Gastroesophageal sphincter (tissue), 3 donors: ENCODE results near the gene PTK7.

Experiments used
- CTCF ChIP-seq, 4 experiments: fragments of 200-600 bp in 2 of 4; fragments of 450-650 bp in 2 of 4; sonication (generic) in 1 of 4; IDR thresholded peaks; one replicate each; pipeline ENCODE4 v1.5.1; 2017 to 2019; ENCODE audit warnings: antibody characterized with exemption in 4 of 4, mild to moderate bottlenecking in 2 of 4, moderate library complexity in 2 of 4
- EP300 ChIP-seq: sonication (generic); formaldehyde crosslinking; IDR thresholded peaks from one replicate; pipeline ENCODE4 v1.6.1; 2017; ENCODE audit warnings: antibody characterized with exemption, mild to moderate bottlenecking
- POLR2A ChIP-seq, 2 donors: fragments of 450-650 bp; IDR thresholded peaks; one replicate each; pipeline ENCODE4 v1.6.1; 2017; ENCODE audit warnings: antibody characterized with exemption in 2 of 2, mild to moderate bottlenecking in 2 of 2, moderate library complexity in 1 of 2
- POLR2AphosphoS5 ChIP-seq: sonication (generic); formaldehyde crosslinking; IDR thresholded peaks from one replicate; pipeline ENCODE4 v1.6.1; 2017; ENCODE audit warnings: antibody characterized with exemption

GRCh38 chr6:43124481-43124880 is 48.4 kb downstream of the PTK7 start:
- TF ChIP-seq CTCF (IDR thresholded peaks at IDR 0.05) = no peak
- TF ChIP-seq POLR2A (IDR thresholded peaks at IDR 0.05) = no peak
- no peak for TF ChIP-seq EP300
- TF ChIP-seq POLR2AphosphoS5 = no peak
